Tibial artery (tissue), 4 donors: Measurements from ENCODE around the gene RGPD3.
"Not testable (repeated sequence)": the region's sequence is repeated elsewhere in the genome, so short reads cannot be mapped to it uniquely, and the experiment has no call there.

ENCODE experiments used
- DNase-seq, 2 donors: peaks; one replicate each; pipeline ENCODE4 v3.0.0-alpha.2; 2019
- H3K27ac ChIP-seq, 2 donors: fragments of 200-600 bp; sonication (generic) in 1 of 2; 1 replicate in 1 of 2; 2 replicates in 1 of 2; pipeline ENCODE4 v1.5.1; 2018 to 2019; ENCODE audit warnings: mild to moderate bottlenecking in 1 of 2
- H3K27me3 ChIP-seq, 2 donors: fragments of 200-600 bp; sonication (generic) in 1 of 2; one replicate each; pipeline versions ENCODE4 v1.5.1 to v1.6.0; 2016 to 2019
- H3K36me3 ChIP-seq, 3 donors: fragments of 200-600 bp; sonication (generic) in 2 of 3; one replicate each; pipeline ENCODE4 v1.5.1; 2016 to 2019; ENCODE audit warnings: mild to moderate bottlenecking in 2 of 3
- H3K4me1 ChIP-seq, 4 donors: fragments of 200-600 bp; sonication (generic) in 2 of 4; 1 replicate in 3 of 4; 2 replicates in 1 of 4; pipeline ENCODE4 v1.5.1; 2016 to 2019
- H3K4me3 ChIP-seq, 2 donors: fragments of 200-600 bp; sonication (generic) in 1 of 2; 1 replicate in 1 of 2; 2 replicates in 1 of 2; pipeline ENCODE4 v1.5.1; 2018 to 2019; ENCODE audit warnings: mild to moderate bottlenecking in 2 of 2
- H3K9me3 ChIP-seq, 3 donors: fragments of 200-600 bp; sonication (generic) in 1 of 3; one replicate each; pipeline ENCODE4 v1.5.1; 2016 to 2019
- intact Hi-C: fragments of 100-400 bp; cut with DNase I; formaldehyde crosslinking; loops from one replicate; pipeline ENCODE4 v1.15.0; 2023; ENCODE audit warnings: low total_unique reads

The RGPD3 gene

GRCh38 chr2:106506002-106506687, 37.9 kb upstream of the RGPD3 start:
- intact Hi-C loops, DNase-seq: not testable (repeated sequence)

GRCh38 chr2:106504787-106505186, 36.6 kb upstream of the RGPD3 start:
- H3K27ac ChIP-seq, H3K4me1 ChIP-seq, H3K27me3 ChIP-seq, H3K9me3 ChIP-seq, intact Hi-C loops, H3K4me3 ChIP-seq, DNase-seq, H3K36me3 ChIP-seq: not testable (repeated sequence)

More at GRCh38 chr2:106506002-106506687, 37.9 kb upstream of the RGPD3 start:
- H3K4me3 ChIP-seq, H3K27ac ChIP-seq, H3K4me1 ChIP-seq, H3K9me3 ChIP-seq, H3K36me3 ChIP-seq, H3K27me3 ChIP-seq: not testable (repeated sequence)

DNA sequence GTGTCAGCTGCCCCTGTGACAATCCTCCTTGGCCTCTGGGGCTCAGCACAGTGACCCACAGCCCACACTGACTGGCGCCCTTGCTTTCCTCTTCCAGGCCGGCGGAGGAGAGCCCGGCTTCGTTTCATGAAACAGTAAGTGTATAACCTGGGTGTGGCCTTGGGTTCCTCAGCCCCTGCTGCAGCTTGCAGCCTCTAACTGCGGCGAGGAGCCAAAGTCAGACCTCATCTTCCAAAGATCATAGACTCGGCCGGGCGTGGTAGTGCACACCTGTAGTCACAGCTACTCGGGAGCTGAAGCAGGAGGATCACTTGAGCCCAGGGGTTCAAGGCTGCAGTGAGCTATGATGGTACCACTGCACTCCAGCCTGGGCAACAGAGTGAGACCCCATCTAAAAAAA, 36.0 kb upstream of the RGPD3 start:
- H3K4me1 ChIP-seq, H3K27ac ChIP-seq, H3K9me3 ChIP-seq, H3K36me3 ChIP-seq, intact Hi-C loops, DNase-seq, H3K27me3 ChIP-seq, H3K4me3 ChIP-seq: not testable (repeated sequence)

- DNase-seq, H3K36me3 ChIP-seq, H3K9me3 ChIP-seq, H3K4me3 ChIP-seq, intact Hi-C loops, H3K27ac ChIP-seq, H3K27me3 ChIP-seq, H3K4me1 ChIP-seq: not testable (repeated sequence)
Measured at GRCh38 chr2:106502351-106502750, 34.1 kb upstream of the RGPD3 start.

DNA sequence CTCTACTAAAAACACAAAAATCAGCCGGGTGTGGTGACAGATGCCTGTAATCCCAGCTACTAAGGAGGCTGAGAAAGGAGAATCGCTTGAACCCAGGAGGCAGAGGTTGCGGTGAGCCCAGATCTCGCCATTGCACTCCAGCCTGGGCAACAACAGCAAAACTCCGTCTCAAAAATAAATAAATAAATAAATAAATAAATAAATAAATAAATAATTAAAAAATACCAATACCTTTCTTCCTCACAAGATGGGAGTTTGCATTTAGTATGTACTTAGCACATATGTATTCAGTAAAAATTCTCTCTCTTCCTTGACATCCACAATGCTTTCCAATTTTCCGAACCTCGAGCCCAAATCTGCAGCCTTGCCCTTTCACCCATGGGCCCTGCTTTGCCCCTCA, 32.1 kb upstream of the RGPD3 start:
- intact Hi-C loops, DNase-seq: not testable (repeated sequence)

GRCh38 chr2:106498549-106498948, 30.3 kb upstream of the RGPD3 start:
- H3K36me3 ChIP-seq, H3K4me1 ChIP-seq, H3K4me3 ChIP-seq, H3K27ac ChIP-seq, H3K27me3 ChIP-seq, DNase-seq, H3K9me3 ChIP-seq, intact Hi-C loops: not testable (repeated sequence)

More for the DNA sequence above, 32.1 kb upstream of the RGPD3 start:
- H3K36me3 ChIP-seq, H3K27me3 ChIP-seq, H3K4me3 ChIP-seq, H3K27ac ChIP-seq, H3K4me1 ChIP-seq, H3K9me3 ChIP-seq: not testable (repeated sequence)

- H3K27me3 ChIP-seq, H3K27ac ChIP-seq, H3K4me3 ChIP-seq, H3K4me1 ChIP-seq, DNase-seq, H3K9me3 ChIP-seq, intact Hi-C loops, H3K36me3 ChIP-seq: not testable (repeated sequence)
Measured at GRCh38 chr2:106492913-106493312, 24.7 kb upstream of the RGPD3 start.

DNA sequence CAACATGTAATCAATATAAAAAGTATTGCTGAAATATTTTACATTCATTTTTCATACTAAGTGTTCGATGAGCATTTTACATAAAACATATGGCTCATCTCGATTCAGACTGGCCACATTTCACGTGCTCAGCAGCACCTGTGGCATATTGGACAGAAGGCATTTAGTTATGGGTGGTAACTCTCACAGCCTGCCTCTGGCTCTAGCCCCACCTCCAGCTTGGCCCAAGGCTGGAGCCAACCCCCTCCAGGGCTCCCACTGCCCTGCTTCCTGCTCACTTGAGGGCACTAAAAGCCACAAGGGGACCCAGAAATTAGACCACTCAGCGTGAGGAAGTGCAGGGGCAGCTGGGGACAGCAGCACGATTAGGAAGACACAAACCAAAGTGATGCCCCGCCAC, 24.2 kb upstream of the RGPD3 start:
- H3K4me3 ChIP-seq, intact Hi-C loops, DNase-seq, H3K4me1 ChIP-seq, H3K27ac ChIP-seq, H3K9me3 ChIP-seq, H3K27me3 ChIP-seq, H3K36me3 ChIP-seq: not testable (repeated sequence)

DNA sequence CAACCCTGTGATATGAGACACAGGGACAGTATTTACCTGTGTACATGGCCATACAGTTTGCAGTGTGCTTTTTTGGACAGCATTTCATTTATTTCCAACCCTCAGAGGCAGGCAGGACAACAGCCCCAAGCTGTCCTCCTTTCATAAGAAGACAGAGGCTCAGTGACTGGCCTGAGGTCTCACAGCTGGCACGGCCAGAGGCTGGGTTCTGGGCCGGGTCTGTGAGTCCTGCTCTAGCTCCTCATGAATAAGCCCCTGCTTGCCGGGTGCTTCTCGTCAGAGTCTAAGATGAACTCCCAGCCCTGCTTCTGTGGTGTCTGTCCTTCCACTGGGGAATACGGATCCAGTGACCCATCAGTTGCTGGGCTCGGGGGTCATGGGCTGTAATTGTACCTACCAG, 21.5 kb upstream of the RGPD3 start:
- H3K27ac ChIP-seq, H3K9me3 ChIP-seq, H3K36me3 ChIP-seq, DNase-seq, intact Hi-C loops, H3K4me1 ChIP-seq, H3K4me3 ChIP-seq: not testable (repeated sequence)
- peaks cover 0 to 11% of the 10 kb centered on the region in 2 donors for H3K27me3 ChIP-seq

GRCh38 chr2:106487386-106488191, 19.4 kb upstream of the RGPD3 start:
- peaks cover 0 to 11% of the 10 kb centered on the region in 2 donors for H3K27me3 ChIP-seq
- H3K27ac ChIP-seq, H3K4me1 ChIP-seq, H3K9me3 ChIP-seq, DNase-seq, H3K4me3 ChIP-seq, intact Hi-C loops, H3K36me3 ChIP-seq: not testable (repeated sequence)

DNA sequence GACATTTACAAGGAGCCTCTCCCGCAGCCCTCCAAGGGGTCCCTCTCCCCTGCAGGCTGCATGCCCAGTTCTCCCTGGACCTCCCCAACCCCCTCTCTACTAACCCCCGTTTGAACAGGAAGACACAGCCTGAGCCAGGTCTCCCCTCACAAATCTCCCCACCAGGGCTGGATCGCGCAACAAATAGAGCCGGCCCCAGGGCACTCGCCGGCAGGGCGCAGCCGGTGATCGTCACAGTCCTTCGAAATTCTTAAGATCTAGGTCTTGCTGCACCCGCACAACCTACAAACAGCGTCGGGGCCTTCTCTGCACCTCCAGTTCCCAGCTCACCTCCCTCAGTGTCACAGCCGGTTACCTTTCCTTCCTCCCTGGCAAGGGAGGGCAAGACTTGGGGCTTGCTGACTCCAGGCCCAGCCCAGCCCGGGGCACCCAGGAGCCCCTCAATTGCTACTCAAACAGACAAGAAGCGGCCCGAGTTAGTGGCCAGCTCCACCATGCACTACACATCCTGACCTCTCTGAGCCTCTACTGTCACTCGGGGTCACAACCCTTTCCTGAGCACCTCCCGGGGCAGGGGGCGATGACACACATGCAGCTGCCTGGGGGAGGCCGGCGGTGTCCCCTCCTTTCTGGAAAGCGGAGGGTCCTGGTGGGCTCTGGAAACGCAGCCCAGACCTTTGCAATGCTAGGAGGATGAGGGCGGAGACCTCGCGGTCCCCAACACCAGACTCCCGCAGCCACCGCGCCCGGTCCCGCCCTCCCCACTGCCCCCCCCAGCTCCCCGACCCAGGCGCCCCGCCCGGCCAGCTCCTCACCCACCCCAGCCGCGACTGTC, 18.6 kb upstream of the RGPD3 start, which contains the start of gene CD8B2:
CD8B2 (plus strand) TSS at position 814 of the 835 bp plus-strand sequence. CDS start 63 bp downstream, outside the sequence.
- H3K4me1 ChIP-seq, H3K27ac ChIP-seq, H3K4me3 ChIP-seq, H3K36me3 ChIP-seq, intact Hi-C loops, DNase-seq, H3K9me3 ChIP-seq: not testable (repeated sequence)
- H3K27me3 ChIP-seq, result peaks cover 0 to 11% of the 10 kb centered on the region in 2 donors

DNA sequence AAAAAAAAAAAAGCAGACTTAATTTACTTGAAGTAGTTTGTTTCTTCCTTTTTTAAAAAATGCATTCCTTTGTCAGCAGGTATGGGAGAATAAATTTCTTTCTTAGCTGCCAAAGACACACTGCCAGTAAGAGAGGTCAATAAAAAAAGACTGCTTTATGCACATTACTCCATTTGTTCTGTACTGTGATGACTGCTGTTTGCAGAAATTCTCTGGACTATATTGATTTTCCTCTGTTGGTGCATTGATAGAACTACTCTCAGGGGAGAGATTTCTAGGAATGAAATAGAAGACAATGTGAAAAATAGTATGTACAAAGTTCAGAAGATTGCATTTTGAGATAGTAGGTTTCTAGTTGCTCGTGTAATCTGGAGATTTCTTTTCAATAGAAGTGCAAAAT, 11.3 kb upstream of the RGPD3 start:
- H3K4me3 ChIP-seq, H3K27ac ChIP-seq, DNase-seq, H3K4me1 ChIP-seq, H3K9me3 ChIP-seq, H3K27me3 ChIP-seq, intact Hi-C loops, H3K36me3 ChIP-seq: not testable (repeated sequence)

GRCh38 chr2:106477647-106478046, 9.4 kb upstream of the RGPD3 start:
- intact Hi-C loops, H3K4me1 ChIP-seq, H3K4me3 ChIP-seq: not testable (repeated sequence)

DNA sequence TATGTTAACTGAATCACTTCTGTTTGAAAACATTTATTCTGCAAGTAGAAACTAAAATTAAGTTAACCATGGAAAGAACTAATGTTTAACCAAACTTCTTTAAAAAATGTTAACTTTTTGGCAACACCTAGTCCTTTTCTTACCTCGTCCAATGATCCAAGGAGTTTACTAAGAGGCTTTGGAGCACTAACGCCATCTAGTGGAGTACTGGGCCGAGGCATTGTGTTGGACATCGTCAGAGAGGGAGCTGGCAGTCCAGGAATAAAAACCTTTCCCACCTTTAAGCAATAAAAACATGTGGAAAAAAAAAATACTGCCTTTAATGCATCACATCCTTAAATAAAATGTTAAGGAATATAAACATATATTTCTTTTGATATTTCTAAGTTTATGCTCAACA, 2.4 kb upstream of the RGPD3 start:
- H3K36me3 ChIP-seq, H3K27ac ChIP-seq, H3K9me3 ChIP-seq, H3K27me3 ChIP-seq, H3K4me3 ChIP-seq, H3K4me1 ChIP-seq, DNase-seq, intact Hi-C loops: not testable (repeated sequence)

More at GRCh38 chr2:106477647-106478046, 9.4 kb upstream of the RGPD3 start:
- H3K27me3 ChIP-seq, H3K9me3 ChIP-seq, H3K36me3 ChIP-seq, H3K27ac ChIP-seq, DNase-seq: not testable (repeated sequence)
